ENCODE results near the gene PCGF5.

Gene PCGF5

GRCh38 chr10:91284486-91285090 is 64.1 kb downstream of the PCGF5 start:
- Histone ChIP-seq H3K4me2 (ENCODE audit: low read length) (no peak overlapping the region), H3K27ac (ENCODE audit: low read length) (no peak overlapping the region), H3K4me3 (ENCODE audit: low read length) (no peak overlapping the region), H2AFZ (ENCODE audit: low read depth, low read length) (no peak overlapping the region), H3K9ac (ENCODE audit: low read length) (no peak overlapping the region), H3K27me3 (ENCODE audit: low read depth, low read length) (no peaks in the 10 kb centered on the region), H4K20me1 (ENCODE audit: insufficient read depth, low read length) (no peaks in the 10 kb centered on the region), H3K9me3 (ENCODE audit: insufficient read depth, low read length) (no peaks in the 10 kb centered on the region), H3K79me2 (ENCODE audit: low read length) (no peaks in the 10 kb centered on the region), H3K4me1 (ENCODE audit: low read length) (peaks cover 9% of the 10 kb centered on the region), H3K36me3 (replicated peaks; ENCODE audit: low read depth, low read length) (no peaks in the 10 kb centered on the region)
- no peak for TF ChIP-seq CTCF (IDR thresholded peaks at IDR 0.05; ENCODE audit: low read depth, low read length)
- TF ChIP-seq EZH2phosphoT487 (IDR thresholded peaks at IDR 0.05; ENCODE audit: low read depth): no peak

- Histone ChIP-seq H3K27ac (ENCODE audit: low read length) (no peak overlapping the region), H3K4me1 (ENCODE audit: low read length) (peaks cover 9% of the 10 kb centered on the region), H4K20me1 (ENCODE audit: insufficient read depth, low read length) (no peaks in the 10 kb centered on the region), H3K27me3 (ENCODE audit: low read depth, low read length) (no peaks in the 10 kb centered on the region), H3K4me2 (ENCODE audit: low read length) (no peak overlapping the region), H3K36me3 (replicated peaks; ENCODE audit: low read depth, low read length) (no peaks in the 10 kb centered on the region), H3K9me3 (ENCODE audit: insufficient read depth, low read length) (no peaks in the 10 kb centered on the region), H3K9ac (ENCODE audit: low read length) (no peak overlapping the region), H3K4me3 (ENCODE audit: low read length) (no peak overlapping the region), H2AFZ (ENCODE audit: low read depth, low read length) (no peak overlapping the region), H3K79me2 (ENCODE audit: low read length) (no peaks in the 10 kb centered on the region)
- no peak for TF ChIP-seq EZH2phosphoT487 (IDR thresholded peaks at IDR 0.05; ENCODE audit: low read depth)
- TF ChIP-seq CTCF (IDR thresholded peaks at IDR 0.05; ENCODE audit: low read depth, low read length): no peak
Measured at GRCh38 chr10:91286572-91286971, 66.1 kb downstream of the PCGF5 start.

GRCh38 chr10:91287276-91287675 is 66.8 kb downstream of the PCGF5 start:
- H3K9ac ChIP-seq (ENCODE audit: low read length): no peak overlapping the region

GRCh38 chr10:91287912-91288311 is 67.4 kb downstream of the PCGF5 start:
- no peaks in the 10 kb centered on the region for H3K36me3 ChIP-seq (replicated peaks; ENCODE audit: low read depth, low read length)
- no peaks in the 10 kb centered on the region for H3K79me2 ChIP-seq (ENCODE audit: low read length)
- no peak overlapping the region for H3K4me2 ChIP-seq (ENCODE audit: low read length)
- H3K4me3 ChIP-seq (ENCODE audit: low read length): no peak overlapping the region
- H2AFZ ChIP-seq (ENCODE audit: low read depth, low read length): no peak overlapping the region
- H3K27me3 ChIP-seq (ENCODE audit: low read depth, low read length): no peaks in the 10 kb centered on the region
- TF ChIP-seq CTCF (IDR thresholded peaks at IDR 0.05; ENCODE audit: low read depth, low read length) (no peak), EZH2phosphoT487 (IDR thresholded peaks at IDR 0.05; ENCODE audit: low read depth) (no peak)
- H3K4me1 ChIP-seq (ENCODE audit: low read length): peaks cover 9% of the 10 kb centered on the region
- no peak overlapping the region for H3K27ac ChIP-seq (ENCODE audit: low read length)
- H4K20me1 ChIP-seq (ENCODE audit: insufficient read depth, low read length): no peaks in the 10 kb centered on the region
- no peak overlapping the region for H3K9ac ChIP-seq (ENCODE audit: low read length)
- H3K9me3 ChIP-seq (ENCODE audit: insufficient read depth, low read length): no peaks in the 10 kb centered on the region

More at GRCh38 chr10:91287276-91287675, 66.8 kb downstream of the PCGF5 start:
- TF ChIP-seq EZH2phosphoT487 (IDR thresholded peaks at IDR 0.05; ENCODE audit: low read depth) (no peak), CTCF (IDR thresholded peaks at IDR 0.05; ENCODE audit: low read depth, low read length) (no peak)
- Histone ChIP-seq H4K20me1 (ENCODE audit: insufficient read depth, low read length) (no peaks in the 10 kb centered on the region), H3K36me3 (replicated peaks; ENCODE audit: low read depth, low read length) (no peaks in the 10 kb centered on the region), H3K4me2 (ENCODE audit: low read length) (no peak overlapping the region), H3K27ac (ENCODE audit: low read length) (no peak overlapping the region), H3K4me1 (ENCODE audit: low read length) (peaks cover 9% of the 10 kb centered on the region), H3K4me3 (ENCODE audit: low read length) (no peak overlapping the region), H3K79me2 (ENCODE audit: low read length) (no peaks in the 10 kb centered on the region), H2AFZ (ENCODE audit: low read depth, low read length) (no peak overlapping the region), H3K27me3 (ENCODE audit: low read depth, low read length) (no peaks in the 10 kb centered on the region), H3K9me3 (ENCODE audit: insufficient read depth, low read length) (no peaks in the 10 kb centered on the region)

All from OCI-LY3 (cell line).